AG09309 (cell line): ENCODE results near the gene HCN1.
"Not testable (repeated sequence)": the region's sequence is repeated elsewhere in the genome, so short reads cannot be mapped to it uniquely, and the experiment has no call there.

Source experiments
- DNase-seq: peaks from one replicate; pipeline ENCODE4 v3.0.0-alpha.2; 2010; ENCODE audit warnings: low read depth
- H3K4me3 ChIP-seq: 2 replicates; pipeline ENCODE4 v1.5.1; 2011; ENCODE audit warnings: mild to moderate bottlenecking, low read depth, low read length, moderate library complexity; ENCODE audit not compliant: control insufficient read depth
- TF ChIP-seq, protein P1 (sequence below): IDR thresholded peaks from 2 replicates; pipeline ENCODE4 v1.5.1; 2011; ENCODE audit warnings: mild to moderate bottlenecking, low read depth, low read length, inconsistent platforms; ENCODE audit not compliant: insufficient read depth, control insufficient read depth; ENCODE audit errors: missing control alignments

The HCN1 gene

DNA sequence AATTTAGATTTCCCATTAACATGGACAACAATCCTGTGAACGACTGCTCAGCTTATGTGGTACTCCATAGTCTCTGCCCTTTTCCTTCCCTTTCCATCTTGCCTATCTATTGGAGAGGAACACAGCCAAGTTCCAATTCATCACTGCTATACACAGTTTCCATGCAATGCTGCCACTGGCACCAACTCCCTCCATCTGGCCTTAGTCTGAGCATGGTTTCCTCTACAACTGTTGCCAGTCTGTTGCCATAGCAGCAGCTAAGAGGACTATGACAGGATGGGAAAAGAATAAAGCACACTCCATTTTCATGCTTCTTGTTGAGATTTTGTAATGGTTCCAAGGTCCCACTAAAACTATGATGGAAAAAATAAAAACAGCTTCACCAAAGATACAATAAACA is 189.0 kb downstream of the HCN1 start:
- DNase-seq, result no peak
- no peak overlapping the region for H3K4me3 ChIP-seq
- TF ChIP-seq, protein P1, sequence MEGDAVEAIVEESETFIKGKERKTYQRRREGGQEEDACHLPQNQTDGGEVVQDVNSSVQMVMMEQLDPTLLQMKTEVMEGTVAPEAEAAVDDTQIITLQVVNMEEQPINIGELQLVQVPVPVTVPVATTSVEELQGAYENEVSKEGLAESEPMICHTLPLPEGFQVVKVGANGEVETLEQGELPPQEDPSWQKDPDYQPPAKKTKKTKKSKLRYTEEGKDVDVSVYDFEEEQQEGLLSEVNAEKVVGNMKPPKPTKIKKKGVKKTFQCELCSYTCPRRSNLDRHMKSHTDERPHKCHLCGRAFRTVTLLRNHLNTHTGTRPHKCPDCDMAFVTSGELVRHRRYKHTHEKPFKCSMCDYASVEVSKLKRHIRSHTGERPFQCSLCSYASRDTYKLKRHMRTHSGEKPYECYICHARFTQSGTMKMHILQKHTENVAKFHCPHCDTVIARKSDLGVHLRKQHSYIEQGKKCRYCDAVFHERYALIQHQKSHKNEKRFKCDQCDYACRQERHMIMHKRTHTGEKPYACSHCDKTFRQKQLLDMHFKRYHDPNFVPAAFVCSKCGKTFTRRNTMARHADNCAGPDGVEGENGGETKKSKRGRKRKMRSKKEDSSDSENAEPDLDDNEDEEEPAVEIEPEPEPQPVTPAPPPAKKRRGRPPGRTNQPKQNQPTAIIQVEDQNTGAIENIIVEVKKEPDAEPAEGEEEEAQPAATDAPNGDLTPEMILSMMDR, result no peak

DNA sequence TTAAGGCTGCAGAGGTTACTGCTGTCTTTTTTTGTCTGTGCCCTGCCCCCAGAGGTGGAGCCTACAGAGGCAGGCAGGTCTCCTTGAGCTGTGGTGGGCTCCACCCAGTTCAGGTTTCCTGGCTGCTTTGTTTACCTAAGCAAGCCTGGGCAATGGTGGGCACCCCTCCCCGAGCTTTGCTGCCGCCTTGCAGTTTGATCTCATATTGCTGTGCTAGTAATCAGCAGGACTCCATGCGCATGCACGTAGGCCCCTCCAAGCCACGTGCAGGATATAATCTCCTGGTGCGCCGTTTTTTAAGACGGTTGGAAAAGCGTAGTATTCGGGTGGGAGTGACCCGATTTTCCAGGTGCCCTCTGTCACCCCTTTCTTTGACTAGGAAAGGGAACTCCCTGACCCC is 197.2 kb downstream of the HCN1 start:
- not testable (repeated sequence) for H3K4me3 ChIP-seq, DNase-seq

DNA sequence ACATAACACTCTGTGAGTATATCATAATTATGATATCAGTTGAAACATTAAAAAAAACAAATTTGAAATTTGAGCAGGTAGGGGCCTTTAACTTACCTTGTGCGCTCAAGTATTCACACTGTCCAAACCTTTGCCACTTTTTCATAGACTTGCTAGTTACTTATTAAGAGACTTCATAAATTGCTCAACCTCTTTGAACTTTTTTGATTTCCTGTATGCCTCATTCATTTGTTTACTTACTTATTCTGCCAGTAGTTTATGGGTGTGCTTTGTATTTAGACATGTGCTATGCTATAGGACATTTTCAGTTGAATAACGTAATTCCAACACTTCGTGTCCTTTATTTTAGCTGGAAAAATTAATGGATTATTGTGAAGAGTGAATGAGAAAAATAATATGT is 204.8 kb downstream of the HCN1 start:
- H3K4me3 ChIP-seq, result no peak overlapping the region
- no peak for DNase-seq
- TF ChIP-seq, protein P1, result no peak

DNA sequence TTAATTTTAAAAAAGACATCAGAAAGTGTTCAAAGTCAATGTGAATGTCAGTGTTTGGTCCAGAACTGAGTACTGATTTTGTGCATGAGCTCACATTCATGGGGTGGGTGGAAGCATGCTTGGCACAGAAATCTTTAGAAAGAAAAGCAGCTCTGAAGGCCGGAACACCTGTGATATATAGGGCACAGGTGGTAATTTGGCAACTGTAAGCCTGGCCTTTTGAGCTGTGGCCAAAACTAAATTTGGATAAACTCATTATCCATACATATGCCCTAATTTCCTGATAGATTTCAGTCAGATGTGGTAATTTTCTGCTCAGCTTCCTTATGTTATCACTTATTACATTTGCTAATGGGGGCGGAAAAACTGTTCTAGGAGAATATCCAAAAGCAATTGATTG is 211.4 kb downstream of the HCN1 start:
- no peak overlapping the region for H3K4me3 ChIP-seq
- TF ChIP-seq, protein P1, result no peak
- DNase-seq, result no peak

DNA sequence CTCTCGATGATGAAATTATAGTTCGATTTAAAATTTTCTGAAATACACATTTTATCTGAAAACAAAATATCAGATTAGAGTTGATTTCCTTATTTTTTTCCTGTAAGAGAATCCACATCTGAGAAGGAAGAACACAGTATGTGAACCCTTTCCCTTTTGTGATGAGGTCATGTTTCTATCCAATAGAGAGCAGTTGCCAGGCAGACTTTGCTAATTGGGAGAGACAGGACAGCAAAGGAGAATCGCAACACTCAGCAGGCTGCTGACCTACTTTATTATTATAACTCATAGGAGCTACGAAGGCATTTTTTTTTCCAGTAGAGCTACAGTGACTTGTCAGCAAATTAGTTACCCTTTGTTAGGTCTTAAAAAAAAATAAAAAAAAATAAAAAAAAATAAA is 242.1 kb downstream of the HCN1 start:
- no peak for DNase-seq

DNA sequence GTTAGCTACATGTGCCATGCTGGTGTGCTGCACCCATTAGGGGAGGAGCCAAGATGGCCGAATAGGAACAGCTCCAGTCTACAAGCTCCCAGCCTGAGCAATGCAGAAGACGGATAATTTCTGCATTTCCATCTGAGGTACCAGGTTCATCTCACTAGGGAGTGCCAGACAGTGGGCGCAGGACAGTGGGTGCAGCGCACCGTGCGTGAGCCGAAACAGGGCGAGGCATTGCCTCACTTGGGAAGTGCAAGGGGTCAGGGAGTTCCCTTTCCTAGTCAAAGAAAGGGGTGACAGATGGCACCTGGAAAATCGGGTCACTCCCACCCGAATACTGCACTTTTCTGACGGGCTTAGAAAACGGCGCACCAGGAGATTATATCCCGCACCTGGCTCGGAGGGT is 251.3 kb downstream of the HCN1 start:
- H3K4me3 ChIP-seq, DNase-seq: not testable (repeated sequence)

More for the DNA sequence above, 242.1 kb downstream of the HCN1 start:
- H3K4me3 ChIP-seq, result no peak overlapping the region
- TF ChIP-seq, protein P1, result no peak

DNA sequence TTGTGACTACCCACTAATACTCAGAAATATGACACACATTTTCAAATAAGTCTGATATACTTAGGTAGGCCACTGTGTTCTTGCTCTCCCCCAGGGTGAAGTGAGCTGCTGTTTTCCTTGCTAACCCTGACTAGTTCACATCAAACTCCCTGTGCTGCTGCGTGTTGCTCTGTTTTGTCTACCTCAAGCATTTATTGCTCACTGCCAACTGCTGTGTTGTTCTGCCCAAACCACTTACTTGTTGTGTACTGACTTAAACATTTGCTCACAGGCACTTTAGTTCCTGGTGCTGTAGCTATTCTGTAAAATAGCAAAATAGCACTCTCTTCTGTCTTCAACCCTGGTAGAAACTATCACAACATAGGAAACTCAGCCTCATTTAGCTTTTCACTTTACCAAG is 255.7 kb downstream of the HCN1 start:
- H3K4me3 ChIP-seq, result no peak overlapping the region
- DNase-seq, result no peak
- TF ChIP-seq, protein P1, result no peak

DNA sequence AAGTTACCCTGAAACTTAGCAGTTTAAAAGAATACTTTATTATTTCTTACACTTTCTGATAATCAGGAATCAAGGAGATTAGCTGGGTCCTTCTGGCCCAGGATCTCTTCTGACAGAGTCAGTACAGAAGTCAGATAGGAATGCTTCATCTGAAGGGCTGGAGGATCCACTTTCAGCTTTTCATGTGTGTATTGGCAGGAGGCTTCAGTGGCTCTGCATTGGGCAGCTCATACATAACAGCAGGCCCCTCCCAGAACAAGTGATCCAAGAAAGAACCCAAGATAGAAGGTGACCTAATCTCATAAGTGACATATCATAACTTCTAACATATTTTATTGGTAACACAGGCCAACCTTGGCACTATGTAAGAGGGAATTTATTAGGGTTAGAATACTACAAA is 258.4 kb downstream of the HCN1 start:
- no peak for DNase-seq
- TF ChIP-seq, protein P1, result no peak
- no peak overlapping the region for H3K4me3 ChIP-seq
